Lung microvascular endothelial cell (primary cell): Measurements from ENCODE around the gene CFAP99. TPM values are rescaled to one million over a fixed set of nuclear protein-coding genes. Genes with fewer than 3 reads are reported as not detected.
"Not testable (repeated sequence)": the region's sequence is repeated elsewhere in the genome, so short reads cannot be mapped to it uniquely, and the experiment has no call there.

Experiments
- DNase-seq, 2 donors: peaks; one replicate each; pipeline versions ENCODE4 v3.0.0 to v3.0.0-alpha.2; 2010; ENCODE audit warnings: low read depth in 2 of 2
- total RNA-seq: library from RNA; depleted of rRNA; stranded (reverse); fragments of >200 nt; gene quantifications from 2 replicates; pipeline ENCODE4 v1.2.1, GENCODE V29; 2014

Gene CFAP99
- total RNA-seq, 1 donor from 2014 or later: not detected

DNA sequence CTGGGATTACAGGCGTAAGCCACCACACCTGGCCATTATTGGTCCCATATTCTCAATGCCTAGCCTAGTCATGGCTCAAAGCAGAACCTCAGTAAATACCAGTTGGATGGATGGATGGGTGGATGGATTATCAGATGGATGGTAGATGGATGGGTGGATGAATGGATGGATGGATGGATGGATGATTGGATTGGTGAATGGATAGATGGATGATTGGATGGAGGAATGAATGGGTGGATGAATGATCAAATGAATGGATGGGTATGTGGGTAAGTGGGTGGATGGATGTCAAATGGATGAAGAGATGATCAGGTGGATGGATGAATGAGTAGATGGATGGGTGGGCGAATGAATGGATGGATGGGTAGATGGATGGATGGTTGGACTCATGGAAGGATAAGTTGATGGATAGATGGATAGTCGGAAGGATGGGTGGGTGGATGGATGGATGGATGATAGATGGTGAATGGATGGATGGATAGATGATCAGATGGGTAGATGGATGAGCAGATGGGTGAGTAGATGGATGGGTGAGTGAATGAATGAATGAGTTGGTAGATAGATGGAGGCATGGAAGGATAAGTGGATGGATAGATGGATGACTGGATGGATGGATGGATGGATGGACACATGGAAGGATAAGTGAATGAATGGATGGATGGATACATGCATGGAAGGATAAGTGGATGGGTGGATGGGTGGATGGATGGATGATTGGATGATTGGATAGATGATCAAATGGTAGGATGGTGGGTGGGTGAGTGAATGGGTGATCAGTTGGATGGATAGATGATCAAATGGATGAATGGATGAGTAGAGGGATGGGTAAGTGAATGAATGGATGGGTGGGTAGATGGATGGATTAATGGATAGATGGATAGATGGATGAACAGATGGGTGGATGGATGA is 28.2 kb downstream of the CFAP99 start:
- DNase-seq: no peak

DNA sequence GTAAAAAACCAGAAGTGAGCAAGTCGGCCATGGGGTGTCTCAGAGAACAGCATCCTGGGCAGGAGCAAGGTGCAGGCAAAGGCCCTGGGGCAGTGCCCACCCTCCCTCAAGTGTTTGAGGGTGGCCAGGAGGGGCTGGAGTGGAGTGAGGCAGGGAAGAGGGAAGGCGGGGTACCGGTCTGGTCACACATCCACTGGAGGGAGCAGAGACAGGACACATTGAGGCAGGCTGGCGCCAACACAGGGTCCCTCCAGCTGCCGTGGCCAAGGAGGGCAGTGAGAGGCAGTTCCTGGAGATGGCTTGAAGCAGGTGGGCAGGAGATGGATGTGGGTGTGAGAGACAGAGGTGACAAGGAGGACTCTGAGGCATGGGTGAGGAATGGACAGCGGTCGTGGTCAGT is 29.8 kb downstream of the CFAP99 start:
- no peak for DNase-seq

DNA sequence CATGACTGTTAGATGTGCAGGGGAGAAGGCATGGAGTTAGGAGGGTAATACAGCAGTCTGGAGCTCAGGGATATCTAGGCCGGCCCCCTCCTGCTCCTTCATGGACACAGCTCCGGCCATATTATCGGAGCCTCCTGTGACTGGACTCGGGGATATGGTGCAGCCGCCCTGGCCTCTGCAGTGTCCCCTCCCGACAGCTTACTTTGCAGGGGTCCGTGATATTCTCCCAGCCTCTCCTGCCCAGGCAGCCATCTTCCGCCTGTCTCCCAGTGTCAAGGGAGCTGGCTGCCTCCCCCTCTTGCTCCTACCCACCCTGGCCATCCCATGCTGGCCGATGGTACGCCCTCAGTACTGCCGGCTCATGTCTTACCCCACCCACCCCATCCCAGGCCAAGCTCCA is 30.3 kb downstream of the CFAP99 start:
- DNase-seq: no peak

DNA sequence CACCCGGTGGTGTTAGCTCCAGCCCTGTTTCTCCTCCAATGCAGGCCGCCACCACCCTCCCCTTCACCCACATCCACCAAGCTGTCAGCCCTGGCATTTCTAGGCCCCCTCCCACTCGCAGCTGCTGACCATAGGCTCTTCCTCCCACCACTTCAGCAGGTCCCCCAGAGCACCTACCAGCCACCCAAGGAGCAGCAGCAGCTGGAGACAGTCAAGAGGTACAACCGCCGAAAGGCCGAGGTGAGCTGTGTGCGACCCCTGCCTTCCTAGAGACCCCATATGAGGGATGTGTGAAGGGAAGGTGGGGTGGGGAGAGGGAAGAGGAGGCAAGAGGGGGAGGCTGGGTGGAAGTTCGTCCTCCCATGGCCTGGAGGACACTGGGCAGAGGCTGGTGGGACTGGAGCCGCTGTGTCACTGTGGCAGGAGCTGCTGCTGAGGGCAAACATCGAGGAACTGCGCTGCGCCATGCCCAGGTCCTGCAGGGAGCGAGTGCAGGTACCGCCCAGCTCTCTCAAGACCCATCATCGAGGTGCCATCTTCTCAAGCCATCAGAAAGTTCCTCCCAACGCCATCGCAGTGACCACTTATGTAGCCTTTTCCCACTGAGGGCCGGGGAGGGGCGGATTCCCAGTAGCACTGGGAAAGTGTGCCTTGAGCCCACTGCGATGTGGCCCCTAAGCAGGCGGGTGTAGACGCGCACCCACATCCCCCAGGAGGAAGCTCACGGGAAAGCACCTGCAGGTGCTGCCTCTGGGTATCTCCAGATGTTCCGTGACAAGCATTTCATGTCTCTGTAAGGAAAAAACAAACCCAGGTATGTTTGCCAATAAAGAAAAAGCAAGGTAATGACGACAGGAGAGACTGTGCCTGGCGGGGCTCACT is 31.0 kb downstream of the CFAP99 start:
- DNase-seq: no peak

DNA sequence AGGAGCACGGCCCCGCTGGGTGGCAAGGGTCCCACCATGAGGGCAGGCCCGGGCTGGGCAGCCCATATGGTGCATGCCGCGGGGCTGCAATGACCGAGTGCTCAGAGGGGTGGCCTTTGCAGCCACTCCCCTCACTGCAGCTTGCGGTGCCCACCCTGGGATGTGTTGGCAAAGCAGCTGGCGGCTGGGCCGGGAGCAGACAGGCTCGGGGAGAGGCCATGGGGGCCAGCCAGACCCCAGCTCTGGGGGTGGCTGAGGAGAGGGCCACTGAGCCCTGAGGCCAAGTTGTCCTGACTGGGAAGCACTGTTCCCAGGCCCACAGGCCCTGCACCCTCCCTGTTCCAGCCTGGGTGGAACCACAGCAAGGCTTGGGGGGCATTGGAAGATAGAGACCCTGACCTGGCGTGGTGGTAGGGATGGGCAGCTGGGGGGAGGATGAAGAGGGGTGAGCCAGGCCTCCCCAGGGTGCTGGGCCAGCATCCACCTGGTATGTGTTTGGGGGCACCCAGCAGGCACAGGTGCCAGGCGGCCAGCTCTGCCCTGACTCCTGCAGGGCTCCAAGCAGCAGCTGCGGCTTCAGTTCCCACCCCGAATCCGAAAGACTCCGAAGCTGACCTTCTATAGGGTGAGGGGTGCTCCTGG is 31.8 kb downstream of the CFAP99 start:
- DNase-seq: no peak

DNA sequence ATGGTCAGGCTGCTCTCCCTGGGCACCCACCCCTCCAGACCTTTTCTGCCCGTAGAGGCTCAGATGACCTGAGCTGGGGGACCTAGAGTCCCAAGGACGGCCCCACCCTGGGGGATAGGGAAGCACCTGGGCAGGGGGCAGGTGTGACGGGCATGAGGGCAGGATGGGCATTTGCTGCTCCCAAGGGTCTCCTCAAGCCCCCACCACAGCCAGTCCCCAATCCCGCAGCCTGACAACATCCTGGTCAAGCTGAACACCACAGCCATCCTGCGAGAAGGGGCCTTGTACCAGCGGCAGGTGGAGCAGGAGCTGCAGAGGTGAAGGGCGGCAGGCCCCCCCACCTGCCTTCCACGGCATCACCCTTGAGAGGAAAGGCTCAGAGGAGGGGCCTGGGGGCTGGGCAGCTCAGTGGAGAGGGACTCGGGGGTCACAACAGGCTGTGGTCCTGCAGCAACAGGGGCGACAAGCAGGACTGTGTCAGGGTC is 32.3 kb downstream of the CFAP99 start:
- DNase-seq: no peak

DNA sequence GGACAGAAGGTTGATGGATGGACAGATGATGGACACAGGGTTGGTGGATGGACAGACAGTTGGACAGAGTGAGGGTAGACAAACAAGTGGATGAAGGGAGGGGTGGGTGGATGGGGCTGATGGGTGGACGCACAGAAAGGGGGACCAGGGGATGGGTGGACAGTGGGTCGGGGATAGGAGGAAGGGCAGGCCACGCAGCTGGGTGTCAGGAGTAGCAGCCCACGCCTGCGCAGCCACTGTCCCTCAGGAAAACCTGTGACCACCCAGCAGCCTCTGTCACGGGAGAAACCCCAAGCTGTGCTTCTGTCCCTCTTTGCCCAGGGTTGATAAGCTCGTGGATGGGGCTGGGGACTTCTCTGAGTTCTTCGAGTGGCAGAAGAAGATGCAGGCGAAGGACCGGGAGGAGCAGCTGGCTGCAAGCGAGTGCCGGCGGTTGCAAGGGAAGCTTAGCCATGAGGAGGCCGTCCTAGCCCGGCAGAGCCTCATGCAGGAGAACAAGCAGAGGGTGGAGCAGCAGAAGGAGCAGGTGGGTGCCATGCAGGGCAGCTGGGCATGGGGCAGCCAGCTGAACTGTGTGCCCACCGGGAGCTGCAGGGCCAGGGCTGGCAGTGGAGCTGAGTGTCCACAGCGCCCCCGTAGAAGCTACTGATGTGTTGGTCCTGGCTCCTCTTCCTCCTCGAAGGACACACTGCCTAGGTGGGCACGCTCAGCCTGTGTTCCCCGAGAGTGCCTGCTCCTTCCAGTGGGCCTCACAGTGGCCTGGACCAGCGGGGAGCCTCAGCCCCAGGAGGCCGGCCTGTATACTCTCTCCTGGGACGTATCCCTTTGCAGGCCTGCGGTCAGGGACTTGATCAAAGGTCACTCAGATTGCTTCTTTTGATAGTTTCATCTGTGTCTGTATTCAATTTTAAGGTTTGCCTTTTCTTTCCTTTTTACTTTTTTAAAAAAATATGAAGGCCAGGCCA is 33.3 kb downstream of the CFAP99 start:
- no peak for DNase-seq

DNA sequence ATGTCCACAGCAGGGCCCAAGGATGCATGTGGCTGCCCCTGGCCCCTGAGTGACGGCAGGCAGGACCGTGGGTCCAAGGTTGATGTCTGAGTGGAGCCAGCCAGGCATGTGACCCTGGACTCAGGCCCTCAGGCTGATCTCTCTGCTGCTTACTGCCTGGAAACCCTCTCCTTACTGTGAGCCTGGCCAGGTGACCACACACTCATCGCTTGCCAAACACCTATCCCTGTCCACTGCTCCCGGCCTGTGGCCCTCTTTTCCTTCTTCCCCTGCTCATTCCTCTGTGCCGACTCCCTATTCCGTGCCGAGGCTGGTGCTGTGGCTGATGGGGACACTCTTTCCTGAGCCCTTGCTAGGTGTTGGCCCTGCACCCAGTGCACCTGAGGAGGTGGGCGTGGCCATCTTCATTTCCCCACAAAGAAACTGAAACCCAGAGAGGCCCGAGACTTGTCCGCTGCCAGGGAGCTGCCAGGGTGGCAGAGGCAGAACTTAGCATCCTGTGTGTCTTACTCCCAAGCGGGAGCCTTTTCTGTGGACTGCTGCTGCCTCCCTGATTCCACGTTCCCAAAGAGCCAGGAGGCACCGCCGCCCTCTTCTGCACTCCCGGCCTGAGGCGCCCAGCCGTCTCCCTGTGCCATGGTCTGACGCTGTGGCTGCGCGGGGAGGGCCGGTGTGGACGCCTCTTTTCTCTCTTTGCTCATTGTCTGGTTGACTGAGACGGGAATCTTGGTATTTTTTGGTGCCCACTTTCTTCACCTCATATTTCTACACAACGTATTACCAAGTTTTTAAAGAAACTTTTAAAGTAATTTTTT is 38.9 kb downstream of the CFAP99 start:
- no peak for DNase-seq

DNA sequence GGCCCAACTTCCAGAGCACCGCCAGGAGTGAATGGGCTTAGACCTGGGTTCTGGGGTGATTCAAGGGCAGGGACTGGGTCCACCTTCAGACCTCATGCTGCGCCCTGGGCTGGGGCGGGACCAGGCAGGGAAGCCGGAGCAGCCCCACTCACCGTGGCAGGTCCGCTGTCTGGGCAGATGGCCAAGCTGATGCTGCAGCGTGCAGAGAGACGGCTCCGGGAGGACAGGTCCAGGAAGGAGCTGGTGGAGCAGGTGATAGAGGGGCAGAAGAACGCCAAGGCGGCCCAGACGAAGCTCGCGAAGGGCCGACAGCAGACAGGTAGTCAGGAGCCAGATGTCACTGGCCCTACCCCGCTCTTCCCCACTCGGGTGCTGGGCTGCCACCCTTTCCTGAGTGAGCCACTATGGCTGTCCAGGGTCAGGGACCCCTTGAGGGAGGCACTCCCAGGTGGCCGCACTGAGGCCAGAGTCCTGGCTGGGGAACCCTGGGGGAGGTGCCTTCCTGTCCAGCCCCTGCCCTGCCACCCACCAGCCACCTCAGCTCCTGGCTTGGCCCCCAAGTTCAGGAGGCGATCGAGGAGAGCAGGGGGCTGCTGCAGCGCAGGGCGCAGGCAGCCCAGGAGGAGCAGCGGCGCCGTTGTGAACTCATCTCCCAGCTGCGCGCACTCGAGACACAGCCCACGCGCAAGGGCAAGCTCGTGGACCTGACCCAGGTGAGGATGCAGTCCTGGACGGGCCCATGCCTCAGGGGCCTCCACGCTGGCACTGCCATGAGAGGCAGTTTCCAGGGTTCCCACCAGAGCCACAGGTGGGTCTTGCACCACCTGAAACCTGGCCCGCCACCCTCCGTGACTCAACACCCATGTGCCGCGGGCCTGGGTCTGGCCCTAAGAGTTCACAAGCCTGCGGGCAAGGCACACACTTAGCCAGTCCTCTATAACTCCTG is 40.1 kb downstream of the CFAP99 start:
- DNase-seq: no peak

DNA sequence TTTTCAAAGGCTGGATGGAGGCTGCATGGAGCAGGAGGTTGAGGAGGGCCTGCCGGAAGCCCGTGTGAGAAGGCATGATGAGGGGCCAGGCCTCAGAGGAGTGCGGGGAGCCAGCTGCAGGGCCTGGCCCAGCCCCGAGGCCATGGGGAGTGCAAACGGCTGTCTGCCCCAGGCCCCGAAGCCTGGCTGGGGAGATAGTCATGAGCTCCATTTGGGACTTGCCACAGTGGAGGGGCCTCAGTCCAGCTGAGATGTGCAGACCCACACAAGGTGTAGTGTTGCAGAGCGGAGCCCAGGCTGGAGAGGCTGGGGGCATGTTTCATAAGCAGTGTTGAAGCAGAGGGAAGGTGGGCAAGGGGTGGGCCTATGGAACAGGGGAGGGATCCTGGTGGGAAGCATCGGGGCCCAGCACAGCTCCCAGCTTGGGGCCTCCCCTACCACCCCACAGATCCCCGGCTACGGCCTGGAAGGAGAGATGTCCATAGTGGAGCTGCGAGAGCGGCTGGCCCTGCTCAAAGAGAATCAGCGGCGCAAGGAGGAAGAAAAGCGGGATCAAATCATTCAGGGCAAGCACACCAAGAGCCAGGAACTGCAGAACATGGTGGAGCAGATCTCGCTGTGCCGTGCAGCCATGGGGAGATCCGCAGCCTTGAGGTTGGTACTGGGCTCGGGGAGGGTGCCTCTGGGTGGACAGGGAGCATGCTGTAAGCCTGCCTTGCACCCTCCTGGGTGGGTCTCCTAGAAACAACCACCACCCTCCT is 41.0 kb downstream of the CFAP99 start:
- DNase-seq: no peak

DNA sequence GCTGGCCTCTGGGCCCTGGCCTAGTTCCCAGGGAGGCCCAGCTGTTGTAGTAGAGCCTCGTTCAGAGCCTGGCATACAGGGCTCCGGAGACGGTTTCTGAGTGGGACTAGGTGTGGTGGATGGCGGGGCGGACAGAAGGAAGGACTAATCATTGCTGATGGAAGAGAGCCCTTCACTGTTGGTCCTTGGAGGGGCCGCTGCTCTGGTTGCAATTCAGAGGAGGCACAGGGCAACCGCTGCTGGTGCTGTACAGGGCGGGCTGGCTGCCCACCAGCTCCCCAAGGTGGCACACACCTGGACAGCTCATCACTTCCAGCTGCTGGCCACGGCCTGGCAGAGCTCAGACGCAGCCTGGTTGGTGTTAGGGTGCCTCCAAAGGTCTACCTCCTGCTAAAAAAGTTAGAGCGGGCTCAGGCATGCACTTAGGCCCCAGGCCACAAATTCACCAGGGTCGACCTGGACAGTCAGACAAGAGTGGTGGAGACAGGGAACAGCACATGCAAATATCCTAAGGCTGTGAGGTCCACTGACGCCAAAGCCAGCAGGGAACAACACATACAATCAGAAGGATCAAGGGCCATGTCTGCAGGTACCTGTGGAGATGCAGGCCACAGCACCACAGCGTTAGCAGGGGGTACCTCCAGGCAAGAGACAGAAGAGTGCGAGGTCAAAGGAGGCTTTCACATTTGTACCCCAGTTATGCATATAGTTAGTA is 42.6 kb downstream of the CFAP99 start:
- no peak for DNase-seq

DNA sequence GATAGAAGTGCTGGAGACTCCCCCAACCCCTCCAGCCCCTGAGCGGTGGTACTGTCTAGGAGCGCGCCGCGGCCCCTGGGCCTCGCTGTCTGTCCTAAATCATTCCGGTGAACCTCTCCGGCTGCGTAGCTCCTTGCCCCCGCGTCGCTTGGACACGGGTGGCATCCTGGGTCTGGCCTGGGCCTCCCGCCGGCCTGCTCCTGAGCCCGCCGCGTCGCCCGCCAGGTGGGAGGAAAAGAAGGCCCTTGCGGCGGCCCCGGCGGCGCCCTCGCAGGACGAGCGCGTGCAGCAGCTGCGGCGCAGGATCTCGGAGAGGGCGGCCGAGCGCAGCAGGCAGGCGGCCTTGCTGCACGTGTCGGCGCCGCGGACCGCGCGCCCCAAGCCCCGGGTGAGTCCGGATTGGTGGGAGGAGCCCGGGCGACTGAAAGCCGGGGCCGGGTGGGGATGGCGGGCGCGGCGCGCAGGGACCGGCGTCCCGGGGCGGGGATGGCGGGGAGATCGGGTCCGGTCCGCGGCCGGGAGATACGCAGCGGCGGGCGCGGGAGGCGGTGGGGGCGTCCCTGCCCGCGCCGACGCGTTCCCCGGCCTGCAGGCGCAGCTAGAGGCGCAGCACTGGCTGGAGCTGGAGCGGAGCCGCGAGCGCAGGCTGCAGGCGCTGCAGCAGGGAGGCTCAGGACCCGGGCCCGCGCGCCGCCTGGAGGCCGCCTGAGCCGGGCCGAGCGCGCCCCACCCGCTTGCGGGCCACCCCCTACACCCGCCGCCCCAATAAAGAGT is 43.6 kb downstream of the CFAP99 start:
- peak; percentile 82 to 88 for DNase-seq

DNA sequence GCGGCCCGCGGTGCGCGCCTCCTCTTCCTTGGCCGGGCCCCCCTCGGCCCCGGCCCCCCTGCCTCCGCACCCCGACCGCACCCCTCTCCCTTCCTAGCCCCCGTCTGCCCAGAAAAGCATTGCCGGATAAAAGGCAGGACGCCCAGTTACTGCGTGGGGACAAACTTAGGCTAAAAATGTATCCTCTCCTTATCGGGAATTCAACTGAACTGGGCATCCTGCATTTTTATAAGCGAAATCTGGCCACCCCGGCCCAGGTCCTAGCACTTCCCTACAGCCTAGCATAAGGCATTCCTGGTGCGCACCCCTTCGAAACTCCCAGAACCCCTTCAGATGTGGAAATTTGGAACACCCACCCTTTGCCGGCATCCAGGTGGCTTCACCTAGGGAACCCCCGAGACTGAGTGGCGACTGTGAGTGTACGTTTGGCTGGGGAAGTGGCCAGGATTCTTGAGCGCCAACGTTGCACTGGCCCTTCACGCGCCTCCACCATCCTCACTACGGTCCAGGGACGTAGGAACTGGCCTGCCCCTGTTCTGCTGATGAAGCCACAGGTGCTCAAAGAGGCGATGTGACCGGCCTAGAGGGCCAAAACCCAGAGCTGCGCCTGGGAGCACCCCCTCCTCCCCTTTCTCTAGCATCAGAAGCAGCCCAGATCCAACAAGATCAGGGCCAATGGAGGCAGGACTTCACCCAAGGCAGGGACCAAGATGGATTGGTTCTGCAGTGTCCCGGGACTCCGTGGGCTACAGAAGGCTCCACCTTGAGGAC is 44.4 kb downstream of the CFAP99 start:
- no peak for DNase-seq

DNA sequence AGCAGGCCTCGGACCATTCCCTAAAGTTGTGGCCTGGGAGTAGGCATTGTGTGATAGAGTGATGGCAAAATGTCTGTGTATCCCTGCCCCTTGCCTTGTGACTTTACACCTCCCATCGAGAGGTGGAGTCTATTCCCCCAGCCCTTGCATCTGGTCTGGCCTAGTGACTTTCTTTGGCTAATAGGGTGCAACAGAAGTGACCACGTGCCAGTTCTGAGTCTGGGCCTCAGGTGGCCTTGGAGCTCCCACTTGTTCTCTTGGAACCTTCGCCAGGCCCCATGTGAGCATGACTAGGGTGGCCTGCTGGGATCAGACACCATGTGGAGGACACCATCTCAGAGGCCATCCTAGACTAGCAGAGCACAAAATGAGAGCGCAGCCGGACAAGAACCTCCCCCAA is 46.3 kb downstream of the CFAP99 start:
- DNase-seq: no peak

DNA sequence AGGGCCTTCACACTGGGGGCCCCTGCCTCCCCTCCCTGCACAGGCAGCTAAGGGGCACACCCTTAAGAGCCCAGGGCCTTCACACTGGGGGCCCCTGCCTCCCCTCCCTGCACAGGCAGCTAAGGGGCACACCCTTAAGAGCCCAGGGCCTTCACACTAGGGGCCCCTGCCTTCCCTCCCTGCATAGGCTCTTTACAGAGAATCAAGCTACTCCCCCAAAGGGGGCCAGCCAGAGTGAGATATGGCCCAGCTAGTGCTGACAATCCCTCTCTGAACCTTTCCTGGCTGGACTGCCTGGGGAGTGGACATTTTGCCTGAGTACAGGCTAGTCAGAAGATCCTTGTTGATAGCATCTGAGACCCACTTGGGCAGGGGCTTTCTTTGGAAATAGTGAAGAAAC is 46.8 kb downstream of the CFAP99 start:
- not testable (repeated sequence) for DNase-seq
